PC-9 (cell line): Measurements from ENCODE around the gene TSPAN18. TPM values are rescaled to one million over a fixed set of nuclear protein-coding genes. Genes with fewer than 3 reads are reported as not detected.

Experiments used
- BruUV-seq: library from RNA; stranded (reverse); fragments of 400-500 nt; replicated peaks from 2 replicates; lab custom pipeline; 2021; lab: Mats Ljungman, UMichigan
- CTCF ChIA-PET: fragments of 300-600 bp; sonication (Branson Sonifier 250); formaldehyde crosslinking; loops from one replicate; lab custom pipeline; 2022; ENCODE audit warnings: antibody characterized with exemption; lab: Charles Lee
- POLR2A ChIA-PET: fragments of 300-600 bp; sonication (Branson Sonifier 250); formaldehyde crosslinking; loops from one replicate; lab custom pipeline; 2022; ENCODE audit warnings: antibody characterized with exemption; ENCODE audit not compliant: unreplicated experiment; lab: Charles Lee
- DNase-seq, 2 experiments: peaks; one replicate each; pipeline versions ENCODE4 v3.0.0 to v3.0.0-alpha.2; 2015 to 2022; ENCODE audit warnings: mixed read lengths in 1 of 2
- H2AFZ ChIP-seq: fragments of 200-600 bp; sonication (generic); 2 replicates; pipeline ENCODE4 v1.8.1; 2017; ENCODE audit warnings: antibody characterized with exemption
- H3F3A ChIP-seq: fragments of 200-600 bp; sonication (generic); 2 replicates; pipeline ENCODE4 v1.8.1; 2017; ENCODE audit warnings: antibody characterized with exemption, mild to moderate bottlenecking, low read depth; ENCODE audit not compliant: insufficient read depth
- H3K27ac ChIP-seq: fragments of 200-600 bp; sonication (generic); 2 replicates; pipeline ENCODE4 v1.6.1; 2016; ENCODE audit warnings: mixed run types
- H3K27me3 ChIP-seq: fragments of 200-600 bp; sonication (generic); 2 replicates; pipeline ENCODE4 v1.6.1; 2016; ENCODE audit warnings: low read depth, mixed run types; ENCODE audit not compliant: insufficient read depth
- H3K36me3 ChIP-seq: fragments of 200-600 bp; sonication (generic); 2 replicates; pipeline ENCODE4 v1.6.1; 2016; ENCODE audit warnings: low read depth, mixed run types
- H3K4me1 ChIP-seq: fragments of 200-600 bp; sonication (generic); replicated peaks from 2 replicates; pipeline ENCODE4 v1.6.1; 2016; ENCODE audit warnings: mixed run types; ENCODE audit not compliant: insufficient read depth
- H3K4me2 ChIP-seq: fragments of 200-600 bp; sonication (generic); 2 replicates; pipeline ENCODE4 v1.6.1; 2017; ENCODE audit warnings: mixed run types
- H3K4me3 ChIP-seq: fragments of 200-600 bp; sonication (generic); 2 replicates; pipeline ENCODE4 v1.6.1; 2016; ENCODE audit warnings: mixed run types
- H3K79me2 ChIP-seq: fragments of 200-600 bp; sonication (generic); 2 replicates; pipeline ENCODE4 v1.6.1; 2017; ENCODE audit warnings: low read depth, mixed run types
- H3K9me2 ChIP-seq: fragments of 200-600 bp; sonication (generic); 2 replicates; pipeline ENCODE4 v1.8.1; 2017; ENCODE audit warnings: mild to moderate bottlenecking; ENCODE audit not compliant: insufficient read depth
- H3K9me3 ChIP-seq: fragments of 200-600 bp; sonication (generic); 2 replicates; pipeline ENCODE4 v1.8.1; 2016; ENCODE audit warnings: low read depth; ENCODE audit not compliant: insufficient read depth
- H4K20me1 ChIP-seq: fragments of 200-600 bp; sonication (generic); 2 replicates; pipeline ENCODE4 v1.8.1; 2017; ENCODE audit not compliant: insufficient read depth
- CTCF ChIP-seq: fragments of 200-600 bp; sonication (generic); conservative IDR thresholded peaks from 2 replicates; pipeline ENCODE4 v1.6.1; 2017; ENCODE audit warnings: mixed run types, antibody characterized with exemption, mild to moderate bottlenecking, moderate library complexity
- EZH2 ChIP-seq: fragments of 200-600 bp; sonication (generic); IDR thresholded peaks from 2 replicates; pipeline ENCODE4 v1.8.0; 2017; ENCODE audit warnings: antibody characterized with exemption, low read depth
- intact Hi-C: fragments of 100-400 bp; cut with micrococcal nuclease; formaldehyde crosslinking; loops from one replicate; pipeline ENCODE4 v1.10.0; 2022; ENCODE audit not compliant: unreplicated experiment
- total RNA-seq: library from RNA; stranded (reverse); gene quantifications from 2 replicates; pipeline ENCODE4 v1.2.3, GENCODE V29; 2021

Gene TSPAN18
- total RNA-seq, 1 experiment from 2014 or later: not detected

GRCh38 chr11:44690651-44691050 lies 36.1 kb upstream of the TSPAN18 start:
- Histone ChIP-seq H3K27me3 (peaks cover 30% of the 10 kb centered on the region), H3K36me3 (no peaks in the 10 kb centered on the region), H4K20me1 (no peaks in the 10 kb centered on the region), H2AFZ (no peak overlapping the region), H3K9me2 (no peaks in the 10 kb centered on the region), H3K4me3 (no peak overlapping the region), H3K4me1 (no peaks in the 10 kb centered on the region), H3K9me3 (no peaks in the 10 kb centered on the region), H3K27ac (no peak overlapping the region), H3F3A (no peaks in the 10 kb centered on the region), H3K79me2 (no peaks in the 10 kb centered on the region), H3K4me2 (no peak overlapping the region)
- TF ChIP-seq EZH2: no peak
- no peak for TF ChIP-seq CTCF
- no peak for DNase-seq
- BruUV-seq: no TSS peak
- ChIA-PET POLR2A (no interaction called here), CTCF (no interaction called here)
- intact Hi-C loops: no loop called here

- H3K36me3 ChIP-seq: no peaks in the 10 kb centered on the region
- intact Hi-C loops: no loop called here
- no peaks in the 10 kb centered on the region for H4K20me1 ChIP-seq
- no peak overlapping the region for H3K27ac ChIP-seq
- H2AFZ ChIP-seq: no peak overlapping the region
- peaks cover 12% of the 10 kb centered on the region; the same call in 1 of the 2 replicates for H3K27me3 ChIP-seq
- H3K79me2 ChIP-seq: no peaks in the 10 kb centered on the region
- BruUV-seq: no TSS peak
- no peak for TF ChIP-seq CTCF
- no peak for TF ChIP-seq EZH2
- ChIA-PET CTCF (no interaction called here), POLR2A (no interaction called here)
- H3K9me2 ChIP-seq: no peaks in the 10 kb centered on the region
- H3K4me3 ChIP-seq: no peak overlapping the region
- H3F3A ChIP-seq: no peaks in the 10 kb centered on the region
- no peak for DNase-seq
- no peaks in the 10 kb centered on the region for H3K4me1 ChIP-seq
- no peak overlapping the region for H3K4me2 ChIP-seq
- no peaks in the 10 kb centered on the region for H3K9me3 ChIP-seq
These were observed 34.3 kb upstream of the TSPAN18 start for GRCh38 chr11:44692460-44692859.

- ChIA-PET POLR2A (no interaction called here), CTCF (no interaction called here)
- Histone ChIP-seq H3K27ac (no peak overlapping the region), H3F3A (no peaks in the 10 kb centered on the region), H2AFZ (no peak overlapping the region), H3K27me3 (0 out of 2 replicates have a peak, but pooled peaks cover 4% of the 10 kb centered on the region), H3K4me3 (no peak overlapping the region), H3K36me3 (no peaks in the 10 kb centered on the region), H4K20me1 (no peaks in the 10 kb centered on the region), H3K9me2 (no peaks in the 10 kb centered on the region), H3K79me2 (no peaks in the 10 kb centered on the region), H3K9me3 (no peaks in the 10 kb centered on the region), H3K4me1 (no peaks in the 10 kb centered on the region), H3K4me2 (no peak overlapping the region)
- TF ChIP-seq EZH2: no peak
- no peak for TF ChIP-seq CTCF
- DNase-seq: no peak
- intact Hi-C loops: no loop called here
- BruUV-seq: no TSS peak
These were observed 33.1 kb upstream of the TSPAN18 start for GRCh38 chr11:44693654-44694119.
